ENCODE results near the gene CDH13. TPM values are rescaled to one million over a fixed set of nuclear protein-coding genes. Genes with fewer than 3 reads are reported as not detected.

CDH13 gene
- total RNA-seq, 2 donors from 2014 or later: 2.9 TPM; not detected in 1

- Histone ChIP-seq H3K9me3 (no peaks in the 10 kb centered on the region), H3K27me3 (no peaks in the 10 kb centered on the region), H3K4me1 (no peaks in the 10 kb centered on the region), H3K4me3 (no peak overlapping the region), H3K36me3 (replicated peaks in 1 of 2; ENCODE audit: insufficient read depth in 1 of 2, low read depth in 2 of 2) (no peaks in the 10 kb centered on the region), H3K27ac (no peak overlapping the region)
- DNase-seq (no peak), ATAC-seq (no peak)
- intact Hi-C loops (cut with DNase I): no loop called here
- TF ChIP-seq POLR2A (IDR thresholded peaks at IDR 0.05): no peak
- TF ChIP-seq, protein P1, sequence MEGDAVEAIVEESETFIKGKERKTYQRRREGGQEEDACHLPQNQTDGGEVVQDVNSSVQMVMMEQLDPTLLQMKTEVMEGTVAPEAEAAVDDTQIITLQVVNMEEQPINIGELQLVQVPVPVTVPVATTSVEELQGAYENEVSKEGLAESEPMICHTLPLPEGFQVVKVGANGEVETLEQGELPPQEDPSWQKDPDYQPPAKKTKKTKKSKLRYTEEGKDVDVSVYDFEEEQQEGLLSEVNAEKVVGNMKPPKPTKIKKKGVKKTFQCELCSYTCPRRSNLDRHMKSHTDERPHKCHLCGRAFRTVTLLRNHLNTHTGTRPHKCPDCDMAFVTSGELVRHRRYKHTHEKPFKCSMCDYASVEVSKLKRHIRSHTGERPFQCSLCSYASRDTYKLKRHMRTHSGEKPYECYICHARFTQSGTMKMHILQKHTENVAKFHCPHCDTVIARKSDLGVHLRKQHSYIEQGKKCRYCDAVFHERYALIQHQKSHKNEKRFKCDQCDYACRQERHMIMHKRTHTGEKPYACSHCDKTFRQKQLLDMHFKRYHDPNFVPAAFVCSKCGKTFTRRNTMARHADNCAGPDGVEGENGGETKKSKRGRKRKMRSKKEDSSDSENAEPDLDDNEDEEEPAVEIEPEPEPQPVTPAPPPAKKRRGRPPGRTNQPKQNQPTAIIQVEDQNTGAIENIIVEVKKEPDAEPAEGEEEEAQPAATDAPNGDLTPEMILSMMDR (IDR thresholded peaks at IDR 0.05): no peak
- WGBS, 2 donors: 37 to 42% methylated on average over 3 to 4 of the region's 4 CpGs
Measured at GRCh38 chr16:83400234-83400633, 773.5 kb downstream of the CDH13 start.

GRCh38 chr16:83402160-83402814, 775.5 kb downstream of the CDH13 start:
- DNase-seq (no peak), ATAC-seq (no peak)
- Histone ChIP-seq H3K36me3 (replicated peaks in 1 of 2; ENCODE audit: insufficient read depth in 1 of 2, low read depth in 2 of 2) (no peaks in the 10 kb centered on the region), H3K4me1 (no peaks in the 10 kb centered on the region), H3K27me3 (no peaks in the 10 kb centered on the region), H3K27ac (no peak overlapping the region), H3K4me3 (no peak overlapping the region), H3K9me3 (no peaks in the 10 kb centered on the region)
- intact Hi-C loops (cut with DNase I): no loop called here
- 55 to 66% methylated on average over 6 of the region's 6 CpGs for WGBS, 2 donors
- no peak for TF ChIP-seq POLR2A (IDR thresholded peaks at IDR 0.05)
- TF ChIP-seq, protein P1 (IDR thresholded peaks at IDR 0.05): no peak

DNA sequence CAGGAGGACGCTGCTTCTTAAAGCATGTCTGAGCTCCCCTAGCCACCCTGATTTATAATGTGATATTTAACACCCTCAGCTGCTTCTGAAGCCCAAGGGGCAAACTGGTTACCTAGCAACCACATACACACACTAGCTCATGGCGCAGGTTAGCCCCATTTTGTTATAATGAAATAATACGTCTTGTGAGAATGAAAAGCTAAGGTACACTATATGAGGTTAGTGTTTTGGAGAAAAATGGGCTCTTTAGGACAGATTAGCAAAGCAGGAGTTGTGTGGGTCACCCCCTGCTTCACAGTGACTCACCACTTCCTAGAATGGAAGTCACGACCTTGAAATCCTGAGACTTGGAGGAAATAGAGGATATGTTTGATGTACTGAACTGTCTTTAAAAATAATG, 776.2 kb downstream of the CDH13 start:
- no peaks in the 10 kb centered on the region for H3K9me3 ChIP-seq
- intact Hi-C loops (cut with DNase I): no loop called here
- no peaks in the 10 kb centered on the region for H3K36me3 ChIP-seq (replicated peaks in 1 of 2; ENCODE audit: insufficient read depth in 1 of 2, low read depth in 2 of 2)
- no peak overlapping the region for H3K4me3 ChIP-seq
- DNase-seq (no peak), ATAC-seq (no peak)
- H3K27me3 ChIP-seq: no peaks in the 10 kb centered on the region
- H3K4me1 ChIP-seq: no peaks in the 10 kb centered on the region
- WGBS, 2 donors: 49 to 51% methylated on average over 4 of the region's 4 CpGs
- TF ChIP-seq, protein P1 (IDR thresholded peaks at IDR 0.05): no peak
- no peak for TF ChIP-seq POLR2A (IDR thresholded peaks at IDR 0.05)
- no peak overlapping the region for H3K27ac ChIP-seq

- Histone ChIP-seq H3K27ac (no peak overlapping the region), H3K4me1 (no peaks in the 10 kb centered on the region), H3K36me3 (replicated peaks in 1 of 2; ENCODE audit: insufficient read depth in 1 of 2, low read depth in 2 of 2) (no peaks in the 10 kb centered on the region), H3K27me3 (no peaks in the 10 kb centered on the region), H3K4me3 (no peak overlapping the region), H3K9me3 (no peaks in the 10 kb centered on the region)
- intact Hi-C loops (cut with DNase I): no loop called here
- DNase-seq (no peak), ATAC-seq (no peak)
- TF ChIP-seq, protein P1 (IDR thresholded peaks at IDR 0.05): no peak
- TF ChIP-seq POLR2A (IDR thresholded peaks at IDR 0.05): no peak
- WGBS, 2 donors: 56 to 62% methylated on average over 2 of the region's 2 CpGs
Measured at GRCh38 chr16:83403761-83404160, 777.0 kb downstream of the CDH13 start.

- H3K36me3 ChIP-seq (replicated peaks in 1 of 2; ENCODE audit: insufficient read depth in 1 of 2, low read depth in 2 of 2): no peaks in the 10 kb centered on the region
- H3K9me3 ChIP-seq: no peaks in the 10 kb centered on the region
- DNase-seq: no peak
- H3K27me3 ChIP-seq: no peaks in the 10 kb centered on the region
- intact Hi-C loops (cut with DNase I): no loop called here
- TF ChIP-seq, protein P1 (IDR thresholded peaks at IDR 0.05): no peak
- TF ChIP-seq POLR2A (IDR thresholded peaks at IDR 0.05): no peak
- 44 to 52% methylated on average over 3 of the region's 3 CpGs for WGBS, 2 donors
- no peak for ATAC-seq
- no peak overlapping the region for H3K4me3 ChIP-seq
- H3K4me1 ChIP-seq: no peaks in the 10 kb centered on the region
- no peak overlapping the region for H3K27ac ChIP-seq
Measured at GRCh38 chr16:83404261-83404660, 777.5 kb downstream of the CDH13 start.

Data from body of pancreas (tissue), 4 donors.